K562 (cell line): ENCODE results near the gene CALCOCO2. TPM values are rescaled to one million over a fixed set of nuclear protein-coding genes. Genes with fewer than 3 reads are reported as not detected.

ENCODE experiments used
- ATAC-seq: fragments of 200-7000 bp; cut with Tn5 transposase; 3 replicates; pipeline ENCODE4 v1.9.1; 2020; ENCODE audit warnings: moderate library complexity
- BruUV-seq: library from RNA; stranded (reverse); fragments of 400-500 nt; replicated peaks from 2 replicates; lab custom pipeline; 2021; lab: Mats Ljungman, UMichigan
- CTCF ChIA-PET: fragments of 300-600 bp; formaldehyde crosslinking; extraction: SDS; loops from one replicate; lab custom pipeline; 2021; ENCODE audit warnings: low intra/inter-chr PET ratio; lab: Yijun Ruan, JAX
- POLR2A ChIA-PET: fragments of 300-600, 350-650 bp; sonication (Branson Sonifier 250); formaldehyde crosslinking; extraction: SDS; loops from one replicate; lab custom pipeline; 2021; ENCODE audit warnings: antibody characterized with exemption, inconsistent platforms; lab: Yijun Ruan, JAX
- DNase-seq, 4 experiments: peaks; one replicate each; pipeline versions ENCODE4 v3.0.0 to v3.0.0-alpha.2; 2011 to 2018; ENCODE audit warnings: low spot score in 3 of 4, mixed read lengths in 3 of 4; ENCODE audit errors: extremely low read depth in 1 of 4
- FAIRE-seq: peaks from 2 replicates; lab custom pipeline; 2011; peaks lifted over from hg19 to GRCh38; lab: Jason Lieb, UNC
- H2AFZ ChIP-seq: 2 replicates; pipeline ENCODE4 v1.6.0; 2011; ENCODE audit warnings: low read depth, low read length, control low read depth, inconsistent platforms
- H3K27ac ChIP-seq: fragments of 200-600 bp; 3 replicates; pipeline ENCODE4 v1.8.0; 2011; ENCODE audit warnings: low read depth, mild to moderate bottlenecking, control low read depth, inconsistent platforms, low read length, moderate library complexity, mixed read lengths; ENCODE audit errors: extremely low read depth
- H3K27me3 ChIP-seq, 2 experiments: fragments of 300-600 bp in 1 of 2; 2 replicates in 1 of 2; 3 replicates in 1 of 2; pipeline versions ENCODE4 v1.6.0 to v1.8.0; 2011; ENCODE audit warnings: inconsistent platforms in 2 of 2, low read length in 2 of 2, mild to moderate bottlenecking in 1 of 2, mixed read lengths in 1 of 2, moderate library complexity in 1 of 2; ENCODE audit not compliant: control insufficient read depth in 2 of 2, insufficient read depth in 2 of 2
- H3K36me3 ChIP-seq: fragments of 300-600 bp; 3 replicates; pipeline ENCODE4 v1.8.0; 2011; ENCODE audit warnings: mild to moderate bottlenecking, low read length, inconsistent platforms; ENCODE audit not compliant: control insufficient read depth, insufficient read depth
- H3K4me1 ChIP-seq, 2 experiments: fragments of 200-600 bp in 1 of 2; replicated peaks in 1 of 2; 2 replicates in 1 of 2; 3 replicates in 1 of 2; pipeline versions ENCODE4 v1.5.1 to v1.8.0; 2011; ENCODE audit warnings: inconsistent platforms in 2 of 2, low read length in 2 of 2, mild to moderate bottlenecking in 1 of 2, mixed read lengths in 1 of 2, moderate library complexity in 1 of 2; ENCODE audit not compliant: control insufficient read depth in 2 of 2, insufficient read depth in 2 of 2
- H3K4me2 ChIP-seq: 2 replicates; pipeline ENCODE4 v1.6.1; 2011; ENCODE audit warnings: low read length, control low read depth, inconsistent platforms, mixed read lengths; ENCODE audit not compliant: insufficient read depth
- H3K4me3 ChIP-seq: fragments of 200-600 bp; sonication (generic), shearing (Covaris generic); 2 replicates; pipeline ENCODE4 v1.5.1; 2016; ENCODE audit warnings: control low read depth, inconsistent platforms
- H3K79me2 ChIP-seq: fragments of 200-600 bp; 3 replicates; pipeline ENCODE4 v1.8.0; 2011; ENCODE audit warnings: low read length, inconsistent platforms; ENCODE audit not compliant: control insufficient read depth, insufficient read depth
- H3K9ac ChIP-seq, 2 experiments: 2 replicates each; pipeline versions ENCODE4 v1.6.0 to v1.6.1; 2011; ENCODE audit warnings: low read depth in 2 of 2, low read length in 2 of 2, control low read depth in 1 of 2, inconsistent platforms in 1 of 2, mild to moderate bottlenecking in 1 of 2, mixed read lengths in 1 of 2; ENCODE audit not compliant: insufficient read depth in 1 of 2
- H3K9me1 ChIP-seq: one replicate; pipeline ENCODE4 v1.6.0; 2011; ENCODE audit warnings: inconsistent platforms, mild to moderate bottlenecking, low read length, moderate library complexity; ENCODE audit not compliant: control insufficient read depth, insufficient read depth
- H3K9me3 ChIP-seq: replicated peaks from 2 replicates; pipeline ENCODE4 v1.5.1; 2011; ENCODE audit warnings: low read depth, low read length, inconsistent platforms; ENCODE audit not compliant: control insufficient read depth, insufficient read depth
- H4K20me1 ChIP-seq: replicated peaks from 2 replicates; pipeline ENCODE4 v1.6.1; 2011; ENCODE audit warnings: low read length, inconsistent platforms, mixed read lengths; ENCODE audit not compliant: control insufficient read depth, insufficient read depth
- CC2D1A ChIP-seq: fragments of 450-650 bp; IDR thresholded peaks from 2 replicates; pipeline ENCODE4 v1.6.1; 2017; ENCODE audit warnings: mild to moderate bottlenecking
- CTBP1 ChIP-seq: fragments of 450-650 bp; IDR thresholded peaks from 2 replicates; pipeline ENCODE4 v1.6.1; 2016; ENCODE audit warnings: borderline replicate concordance
- DACH1 ChIP-seq: fragments of 450-650 bp; IDR thresholded peaks from 2 replicates; pipeline ENCODE4 v1.6.1; 2018; ENCODE audit not compliant: partially characterized antibody
- MTA3 ChIP-seq: fragments of 450-650 bp; formaldehyde crosslinking; IDR thresholded peaks from 2 replicates; pipeline ENCODE4 v1.6.1; 2017; ENCODE audit warnings: mild to moderate bottlenecking, borderline replicate concordance
- POLR2A ChIP-seq: fragments of 450-650 bp; conservative IDR thresholded peaks from 2 replicates; pipeline ENCODE4 v1.6.1; 2016
- RAD21 ChIP-seq, 2 experiments: fragments of 250-450 bp in 1 of 2; fragments of 450-650 bp in 1 of 2; sonication (Bioruptor Pico) in 1 of 2; formaldehyde crosslinking in 1 of 2; IDR thresholded peaks in 1 of 2; conservative IDR thresholded peaks in 1 of 2; 2 replicates each; pipeline versions ENCODE4 v1.4.0 to v1.8.0; 2020 to 2022; ENCODE audit warnings: mild to moderate bottlenecking in 2 of 2, moderate library complexity in 1 of 2
- RBM14 ChIP-seq: fragments of 200-400 bp; formaldehyde crosslinking; IDR thresholded peaks from 2 replicates; pipeline ENCODE4 v1.6.1; 2018; ENCODE audit warnings: low read depth, mild to moderate bottlenecking, low read length, moderate library complexity, borderline replicate concordance; ENCODE audit not compliant: insufficient read depth
- RHOXF2B ChIP-seq: fragments of 250-450 bp; sonication (Bioruptor Pico); conservative IDR thresholded peaks from 2 replicates; pipeline ENCODE4 v1.5.1; 2021
- SPI1 ChIP-seq: IDR thresholded peaks from 2 replicates; pipeline ENCODE4 v1.6.1; 2011; ENCODE audit warnings: low read depth, low read length, control low read depth, borderline replicate concordance
- TSC22D4 ChIP-seq: fragments of 450-650 bp; IDR thresholded peaks from 2 replicates; pipeline ENCODE4 v1.6.1; 2016; ENCODE audit warnings: missing genetic modification characterization, missing biosample characterization, control low read depth
- ZBTB8A ChIP-seq: fragments of 450-650 bp; IDR thresholded peaks from 2 replicates; pipeline ENCODE4 v1.6.1; 2018; ENCODE audit warnings: mild to moderate bottlenecking, moderate library complexity; ENCODE audit not compliant: partially characterized antibody
- ZNF707 ChIP-seq: fragments of 250-450 bp; sonication (Bioruptor Pico); conservative IDR thresholded peaks from 2 replicates; pipeline ENCODE4 v1.8.0; 2022; ENCODE audit warnings: inconsistent platforms, mild to moderate bottlenecking, moderate library complexity
- ZNF717 ChIP-seq: fragments of 250-450 bp; sonication (Bioruptor Pico); IDR thresholded peaks from 2 replicates; pipeline ENCODE4 v1.5.0; 2021
- ZNF76 ChIP-seq: fragments of 250-450 bp; sonication (Bioruptor Pico); IDR thresholded peaks from 2 replicates; pipeline ENCODE4 v1.4.0; 2020; ENCODE audit warnings: mild to moderate bottlenecking, moderate library complexity, borderline replicate concordance
- WGBS: fragments of 100-300 bp; shearing (Covaris generic); methylation state at CpG from one replicate; pipeline ENCODE4 v1.1.6; 2016; ENCODE audit warnings: low coverage, mixed read lengths; ENCODE audit not compliant: insufficient coverage; ENCODE audit errors: missing lambda C conversion rate; 5-methylcytosine and 5-hydroxymethylcytosine counted together
- in situ Hi-C: fragments of 300-500 bp; cut with MboI; formaldehyde crosslinking; loops from 4 replicates; pipeline ENCODE4 v1.15.0; 2018; ENCODE audit warnings: inconsistent platforms, mixed read lengths
- intact Hi-C: fragments of 100-400 bp; cut with micrococcal nuclease; formaldehyde crosslinking; loops from 2 replicates; pipeline ENCODE4 v1.14.2; 2022
- polyA plus RNA-seq, 8 experiments: library from polyadenylated mRNA; depleted of rRNA in 4 of 8; stranded (reverse) in 5 of 8; unstranded in 3 of 8; fragments of >200 nt; fragmentation: Nextera tagmentation in 2 of 8; fragmentation: Illumina TruSeq in 1 of 8; extraction: Ambion mirVana in 2 of 8; extraction: Trizol in 1 of 8; gene quantifications; 2 replicates each; pipeline versions ENCODE4 v1.2.1 to v1.2.3, GENCODE V29; 2011 to 2014; ENCODE audit warnings: inconsistent platforms in 1 of 8, missing spikeins in 1 of 8
- total RNA-seq, 7 experiments: library from RNA; depleted of rRNA in 6 of 7; stranded (reverse); fragments of >200 nt in 6 of 7; fragmentation: Illumina TruSeq in 2 of 7; extraction: Trizol in 2 of 7; gene quantifications; 2 replicates each; pipeline versions ENCODE4 v1.2.1 to v1.2.3, GENCODE V29; 2011 to 2021; ENCODE audit warnings: low replicate concordance in 1 of 7
- TF ChIP-seq, protein P1 (sequence below): fragments of 250-450 bp; sonication (Bioruptor Pico); IDR thresholded peaks from 2 replicates; pipeline ENCODE4 v1.8.0; 2021; ENCODE audit warnings: moderate library complexity, mild to moderate bottlenecking, inconsistent platforms

The CALCOCO2 gene
- total and polyA plus RNA-seq, 9 of the 15 experiments (the other 6 are each of a cell fraction or from before 2014, with no cell fraction given) = 24.1 to 87.3 (median 67.5) TPM

DNA sequence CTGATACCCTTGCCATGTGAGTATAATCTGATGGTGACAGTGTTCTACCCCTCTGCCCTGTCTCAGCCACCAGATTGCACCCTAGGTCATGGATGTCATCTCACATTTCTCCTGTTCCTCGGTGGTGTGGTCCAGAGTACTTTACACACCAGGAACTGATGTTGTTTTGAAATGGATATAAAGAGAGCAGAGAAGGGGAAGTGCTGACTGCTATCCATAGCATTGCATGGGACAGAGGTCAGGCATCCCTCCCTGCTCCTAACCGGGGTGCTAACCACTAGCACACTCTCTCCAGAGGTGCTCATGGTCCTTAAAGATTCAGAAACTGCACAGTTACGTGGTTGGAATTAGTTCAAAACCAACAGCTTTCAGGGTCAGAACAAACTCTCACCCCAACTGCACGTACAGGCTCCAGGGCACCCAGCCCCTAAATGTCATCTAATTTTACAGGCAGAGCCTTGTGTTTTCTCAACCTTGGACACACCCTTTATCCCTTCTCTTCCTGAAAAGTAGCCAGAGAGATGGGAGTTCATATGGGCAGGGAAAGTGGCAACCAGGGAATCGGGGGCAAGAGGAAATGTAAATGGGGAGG, 30.1 kb upstream of the CALCOCO2 start:
- H3K4me2 ChIP-seq = no peak overlapping the region

DNA sequence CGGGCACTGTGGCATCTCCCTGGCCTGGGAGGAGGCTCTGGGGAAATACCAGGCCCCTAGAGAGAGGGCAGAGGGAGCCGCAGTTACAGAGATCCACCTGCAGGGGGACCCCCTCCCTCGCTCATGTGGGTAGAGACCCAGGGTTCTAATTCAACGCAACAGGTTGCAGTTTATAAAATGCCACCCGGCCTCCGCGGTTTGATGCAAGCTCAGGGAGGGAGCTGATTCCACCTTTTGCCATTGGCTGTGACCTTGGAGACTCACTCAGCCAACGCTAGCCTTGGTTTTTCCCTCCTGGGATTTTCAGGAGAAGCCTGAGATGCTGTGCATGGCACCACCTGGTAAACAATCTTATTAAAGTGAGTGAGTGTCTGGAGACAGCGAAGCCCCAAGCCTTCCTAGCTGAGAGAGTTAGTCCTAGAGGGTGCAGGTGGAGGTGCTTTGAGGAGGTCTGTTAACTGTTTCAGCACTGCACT, 25.9 kb upstream of the CALCOCO2 start:
- H2AFZ ChIP-seq = no peak overlapping the region
- H3K4me1 ChIP-seq = no peaks in the 10 kb centered on the region
- no peak overlapping the region for H3K4me3 ChIP-seq
- H3K79me2 ChIP-seq = no peaks in the 10 kb centered on the region
- no peak overlapping the region for H3K4me2 ChIP-seq
- DNase-seq (peak; percentile 64 to 86 (median 84)), FAIRE-seq (peak; percentile 60), ATAC-seq (peak; percentile 97)
- ChIA-PET POLR2A (no interaction called here), CTCF (interaction anchor here (0.7 to 5.9 kb wide), 5 partner anchors 73 to 623 kb away, joined by 3 to 65 read pairs (median 5); no protein-coding TSS in a partner anchor)
- under 1% methylated on average over 9 of the region's 9 CpGs for WGBS
- H4K20me1 ChIP-seq = peaks cover 9% of the 10 kb centered on the region; the same call in 1 of the 2 replicates
- H3K9me3 ChIP-seq = no peaks in the 10 kb centered on the region
- H3K9me1 ChIP-seq = no peaks in the 10 kb centered on the region
- H3K27ac ChIP-seq = no peak overlapping the region
- BruUV-seq = no TSS peak
- H3K36me3 ChIP-seq = no peaks in the 10 kb centered on the region
- intact Hi-C loops = loop anchor here (1.0 to 10.0 kb wide), 2 partner anchors 73 to 230 kb away; no protein-coding TSS in a partner anchor
- peaks cover 27 to 33% of the 10 kb centered on the region in 2 experiments for H3K27me3 ChIP-seq
- in situ Hi-C loops = loop anchor here (5.0 kb wide), 1 partner anchor 77 kb away; no protein-coding TSS in a partner anchor
- no peak overlapping the region for H3K9ac ChIP-seq
- TF ChIP-seq MTA3 (no peak), RHOXF2B (no peak), CTBP1 (peak; percentile 16; the same call in 1 of the 2 replicates), ZNF707 (CRISPR knock-in tag) (no peak), ZNF76 (CRISPR knock-in tag) (no peak), DACH1 (no peak), ZNF717 (CRISPR knock-in tag) (no peak), CC2D1A (peak; percentile 55; the same call in 1 of the 2 replicates), TSC22D4 (tag) (no peak), RBM14 (no peak), POLR2A (no peak), RAD21 (CRISPR knock-in tag; conservative IDR thresholded peaks at IDR 0.05 in 1 of 2, IDR thresholded peaks at IDR 0.05 in 1 of 2) (peak; percentile 84 to 92)
- TF ChIP-seq, protein P1, sequence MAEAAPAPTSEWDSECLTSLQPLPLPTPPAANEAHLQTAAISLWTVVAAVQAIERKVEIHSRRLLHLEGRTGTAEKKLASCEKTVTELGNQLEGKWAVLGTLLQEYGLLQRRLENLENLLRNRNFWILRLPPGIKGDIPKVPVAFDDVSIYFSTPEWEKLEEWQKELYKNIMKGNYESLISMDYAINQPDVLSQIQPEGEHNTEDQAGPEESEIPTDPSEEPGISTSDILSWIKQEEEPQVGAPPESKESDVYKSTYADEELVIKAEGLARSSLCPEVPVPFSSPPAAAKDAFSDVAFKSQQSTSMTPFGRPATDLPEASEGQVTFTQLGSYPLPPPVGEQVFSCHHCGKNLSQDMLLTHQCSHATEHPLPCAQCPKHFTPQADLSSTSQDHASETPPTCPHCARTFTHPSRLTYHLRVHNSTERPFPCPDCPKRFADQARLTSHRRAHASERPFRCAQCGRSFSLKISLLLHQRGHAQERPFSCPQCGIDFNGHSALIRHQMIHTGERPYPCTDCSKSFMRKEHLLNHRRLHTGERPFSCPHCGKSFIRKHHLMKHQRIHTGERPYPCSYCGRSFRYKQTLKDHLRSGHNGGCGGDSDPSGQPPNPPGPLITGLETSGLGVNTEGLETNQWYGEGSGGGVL (CRISPR knock-in tag) = no peak

More for the DNA sequence above, 30.1 kb upstream of the CALCOCO2 start:
- peaks cover 16% of the 10 kb centered on the region; the same call in 1 of the 2 replicates for H4K20me1 ChIP-seq
- no peak overlapping the region for H3K4me3 ChIP-seq
- no peaks in the 10 kb centered on the region for H3K36me3 ChIP-seq
- H3K4me1 ChIP-seq = no peaks in the 10 kb centered on the region
- no peak for FAIRE-seq
- BruUV-seq = no TSS peak
- H3K9me1 ChIP-seq = no peaks in the 10 kb centered on the region
- TF ChIP-seq ZBTB8A = no peak
- TF ChIP-seq SPI1 = 0 out of 2 replicates have a peak, but pooled peaks have one; percentile 50
- no peak overlapping the region for H3K27ac ChIP-seq
- H3K79me2 ChIP-seq = no peaks in the 10 kb centered on the region
- ChIA-PET POLR2A (no interaction called here), CTCF (no interaction called here)
- no peak overlapping the region for H3K9ac ChIP-seq
- H3K27me3 ChIP-seq = peaks cover 51 to 62% of the 10 kb centered on the region in 2 experiments
- in situ Hi-C loops = loop anchor here (5.0 kb wide), 1 partner anchor 82 kb away; no protein-coding TSS in a partner anchor
- WGBS = 0% methylated on average over 5 of the region's 5 CpGs
- H2AFZ ChIP-seq = no peak overlapping the region
- H3K9me3 ChIP-seq = no peaks in the 10 kb centered on the region
- intact Hi-C loops = loop anchor here (10.0 kb wide), 1 partner anchor 234 kb away; no protein-coding TSS in a partner anchor
- ATAC-seq = no peak
- DNase-seq = no peak
